HEK293 (cell line): ENCODE results near the gene LXN.

Source experiments
- GLI2 ChIP-seq: fragments of 450-650 bp; formaldehyde crosslinking; IDR thresholded peaks from 2 replicates; pipeline ENCODE4; 2017; ENCODE audit warnings: missing biosample characterization, missing genetic modification characterization, low read depth, borderline replicate concordance
- GLIS2 ChIP-seq: fragments of 450-650 bp; formaldehyde crosslinking; IDR thresholded peaks from 2 replicates; pipeline ENCODE4 v1.5.1; 2016; ENCODE audit warnings: missing biosample characterization, missing genetic modification characterization
- KLF1 ChIP-seq: fragments of 450-650 bp; formaldehyde crosslinking; IDR thresholded peaks from 2 replicates; pipeline ENCODE4 v1.5.1; 2016; ENCODE audit warnings: missing biosample characterization, missing genetic modification characterization
- KLF10 ChIP-seq: fragments of 450-650 bp; IDR thresholded peaks from 2 replicates; pipeline ENCODE4 v1.5.1; 2018; ENCODE audit warnings: missing biosample characterization, mild to moderate bottlenecking, missing genetic modification characterization
- MEIS1 ChIP-seq: sonication (generic); formaldehyde crosslinking; IDR thresholded peaks from 2 replicates; pipeline ENCODE4 v1.8.1; 2022; ENCODE audit warnings: missing genetic modification reagents, mild to moderate bottlenecking, borderline replicate concordance
- PRDM1 ChIP-seq: fragments of 450-650 bp; formaldehyde crosslinking; IDR thresholded peaks from 2 replicates; pipeline ENCODE4; 2016; ENCODE audit warnings: missing biosample characterization, missing genetic modification characterization
- SETDB1 ChIP-seq: IDR thresholded peaks from one replicate; pipeline ENCODE4 v1.6.1; 2017; ENCODE audit warnings: mild to moderate bottlenecking, low read length, moderate library complexity, mixed read lengths; ENCODE audit not compliant: insufficient read length
- WT1 ChIP-seq: fragments of 450-650 bp; formaldehyde crosslinking; IDR thresholded peaks from 2 replicates; pipeline ENCODE4 v1.5.1; 2016; ENCODE audit warnings: missing biosample characterization, missing genetic modification characterization
- YY1 ChIP-seq: fragments of 450-650 bp; formaldehyde crosslinking; IDR thresholded peaks from 2 replicates; pipeline ENCODE4 v1.5.1; 2018; ENCODE audit warnings: missing biosample characterization, missing genetic modification characterization
- ZFP3 ChIP-seq: fragments of 450-650 bp; formaldehyde crosslinking; IDR thresholded peaks from 2 replicates; pipeline ENCODE4 v1.5.1; 2016; ENCODE audit warnings: low read depth, missing biosample characterization, missing genetic modification characterization
- ZIC2 ChIP-seq: fragments of 450-650 bp; formaldehyde crosslinking; IDR thresholded peaks from 2 replicates; pipeline ENCODE4 v1.5.1; 2016; ENCODE audit warnings: missing biosample characterization, missing genetic modification characterization
- ZNF133 ChIP-seq: fragments of 450-650 bp; formaldehyde crosslinking; IDR thresholded peaks from 2 replicates; pipeline ENCODE4 v1.5.1; 2016; ENCODE audit warnings: missing biosample characterization, missing genetic modification characterization
- ZNF140 ChIP-seq: fragments of 450-650 bp; formaldehyde crosslinking; IDR thresholded peaks from 2 replicates; pipeline ENCODE4 v1.5.1; 2016; ENCODE audit warnings: missing biosample characterization, missing genetic modification characterization
- ZNF19 ChIP-seq: fragments of 450-650 bp; formaldehyde crosslinking; IDR thresholded peaks from 2 replicates; pipeline ENCODE4; 2016; ENCODE audit warnings: missing biosample characterization, missing genetic modification characterization, low read depth
- ZNF214 ChIP-seq: fragments of 450-650 bp; formaldehyde crosslinking; IDR thresholded peaks from 2 replicates; pipeline ENCODE4 v1.5.1; 2017; ENCODE audit warnings: missing biosample characterization, mild to moderate bottlenecking, missing genetic modification characterization, borderline replicate concordance
- ZNF266 ChIP-seq: fragments of 450-650 bp; formaldehyde crosslinking; IDR thresholded peaks from 2 replicates; pipeline ENCODE4 v1.5.1; 2016; ENCODE audit warnings: missing biosample characterization, missing genetic modification characterization, low read depth
- ZNF335 ChIP-seq: fragments of 450-650 bp; formaldehyde crosslinking; conservative IDR thresholded peaks from 2 replicates; pipeline ENCODE4 v1.5.1; 2016; ENCODE audit warnings: missing biosample characterization, missing genetic modification characterization
- ZNF391 ChIP-seq: fragments of 450-650 bp; formaldehyde crosslinking; IDR thresholded peaks from 2 replicates; pipeline ENCODE4 v1.5.1; 2016; ENCODE audit warnings: low read depth, missing biosample characterization, missing genetic modification characterization, borderline replicate concordance
- ZNF433 ChIP-seq: fragments of 450-650 bp; formaldehyde crosslinking; IDR thresholded peaks from 2 replicates; pipeline ENCODE4 v1.5.1; 2016; ENCODE audit warnings: missing biosample characterization, missing genetic modification characterization, low read depth
- ZNF473 ChIP-seq: fragments of 450-650 bp; formaldehyde crosslinking; IDR thresholded peaks from 2 replicates; pipeline ENCODE4 v1.5.1; 2017; ENCODE audit warnings: missing biosample characterization, missing genetic modification characterization
- ZNF521 ChIP-seq: fragments of 450-650 bp; formaldehyde crosslinking; IDR thresholded peaks from 2 replicates; pipeline ENCODE4 v1.5.1; 2017; ENCODE audit warnings: missing biosample characterization, mild to moderate bottlenecking, missing genetic modification characterization
- ZNF544 ChIP-seq: fragments of 450-650 bp; formaldehyde crosslinking; IDR thresholded peaks from 2 replicates; pipeline ENCODE4 v1.5.0; 2017; ENCODE audit warnings: missing biosample characterization, missing genetic modification characterization
- ZNF548 ChIP-seq: fragments of 450-650 bp; formaldehyde crosslinking; IDR thresholded peaks from 2 replicates; pipeline ENCODE4 v1.5.1; 2016; ENCODE audit warnings: missing biosample characterization, missing genetic modification characterization
- ZNF610 ChIP-seq: fragments of 450-650 bp; formaldehyde crosslinking; IDR thresholded peaks from 2 replicates; pipeline ENCODE4 v1.5.1; 2016; ENCODE audit warnings: missing biosample characterization, missing genetic modification characterization, borderline replicate concordance
- ZNF623 ChIP-seq: fragments of 450-650 bp; formaldehyde crosslinking; IDR thresholded peaks from 2 replicates; pipeline ENCODE4 v1.5.1; 2016; ENCODE audit warnings: missing biosample characterization, missing genetic modification characterization
- ZNF626 ChIP-seq: fragments of 450-650 bp; sonication (Bioruptor Pico); formaldehyde crosslinking; IDR thresholded peaks from 2 replicates; pipeline ENCODE4 v1.5.1; 2018; ENCODE audit warnings: missing biosample characterization, missing genetic modification characterization, inconsistent platforms
- ZNF664 ChIP-seq: fragments of 450-650 bp; formaldehyde crosslinking; IDR thresholded peaks from 2 replicates; pipeline ENCODE4 v1.5.1; 2016; ENCODE audit warnings: missing biosample characterization, missing genetic modification characterization
- ZNF776 ChIP-seq: fragments of 450-650 bp; formaldehyde crosslinking; IDR thresholded peaks from 2 replicates; pipeline ENCODE4 v1.5.0; 2017; ENCODE audit warnings: missing biosample characterization, missing genetic modification characterization, borderline replicate concordance
- ZNF791 ChIP-seq: fragments of 450-650 bp; formaldehyde crosslinking; IDR thresholded peaks from 2 replicates; pipeline ENCODE4 v1.5.1; 2016; ENCODE audit warnings: missing biosample characterization, missing genetic modification characterization
- ZSCAN16 ChIP-seq: fragments of 450-650 bp; formaldehyde crosslinking; IDR thresholded peaks from 2 replicates; pipeline ENCODE4 v1.5.1; 2016; ENCODE audit warnings: missing biosample characterization, missing genetic modification characterization
- ZXDB ChIP-seq: fragments of 450-650 bp; formaldehyde crosslinking; IDR thresholded peaks from 2 replicates; pipeline ENCODE4 v1.5.1; 2016; ENCODE audit warnings: missing biosample characterization, missing genetic modification characterization
- TF ChIP-seq, protein P1 (sequence below): fragments of 450-650 bp; formaldehyde crosslinking; IDR thresholded peaks from 2 replicates; pipeline ENCODE4 v1.5.1; 2016; ENCODE audit warnings: missing biosample characterization, missing genetic modification characterization
- TF ChIP-seq, protein P2 (sequence below): IDR thresholded peaks from 2 replicates; pipeline ENCODE4 v1.6.1; 2011; ENCODE audit warnings: mild to moderate bottlenecking, low read depth, low read length, borderline replicate concordance
- TF ChIP-seq, protein P3 (sequence below): fragments of 450-650 bp; formaldehyde crosslinking; IDR thresholded peaks from 2 replicates; pipeline ENCODE4 v1.5.1; 2016; ENCODE audit warnings: missing biosample characterization, missing genetic modification characterization
- TF ChIP-seq, protein P4 (sequence below): fragments of 450-650 bp; formaldehyde crosslinking; IDR thresholded peaks from 2 replicates; pipeline ENCODE4 v1.5.1; 2016; ENCODE audit warnings: missing biosample characterization, missing genetic modification characterization

Gene LXN

DNA sequence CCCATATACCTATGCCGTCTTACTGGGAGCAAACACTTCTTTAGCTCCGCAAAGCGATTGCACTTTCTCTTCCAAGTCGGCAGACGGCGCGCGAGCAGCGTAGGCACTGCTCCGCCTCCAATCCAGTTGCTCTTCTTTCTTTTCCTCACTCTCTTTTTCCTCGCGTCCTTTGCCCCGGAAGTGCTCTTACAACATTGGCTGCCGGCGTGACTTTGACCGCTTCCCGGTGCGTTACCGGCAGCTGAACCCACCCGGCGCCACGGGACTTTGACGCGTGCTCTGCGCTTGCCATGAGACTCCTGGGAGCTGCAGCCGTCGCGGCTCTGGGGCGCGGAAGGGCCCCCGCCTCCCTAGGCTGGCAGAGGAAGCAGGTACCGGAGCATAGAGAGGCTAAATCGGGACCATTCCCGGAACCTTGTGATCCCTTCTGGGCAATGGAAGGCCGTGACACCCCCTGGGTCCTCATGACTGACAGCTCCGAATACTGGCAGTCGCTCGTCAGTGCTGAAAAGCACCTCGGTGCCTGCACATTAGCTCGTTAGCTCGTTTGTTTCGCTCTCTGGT, 28.0 kb downstream of the LXN start, which contains the start of gene GFM1 (continued):
- TF ChIP-seq, protein P1, sequence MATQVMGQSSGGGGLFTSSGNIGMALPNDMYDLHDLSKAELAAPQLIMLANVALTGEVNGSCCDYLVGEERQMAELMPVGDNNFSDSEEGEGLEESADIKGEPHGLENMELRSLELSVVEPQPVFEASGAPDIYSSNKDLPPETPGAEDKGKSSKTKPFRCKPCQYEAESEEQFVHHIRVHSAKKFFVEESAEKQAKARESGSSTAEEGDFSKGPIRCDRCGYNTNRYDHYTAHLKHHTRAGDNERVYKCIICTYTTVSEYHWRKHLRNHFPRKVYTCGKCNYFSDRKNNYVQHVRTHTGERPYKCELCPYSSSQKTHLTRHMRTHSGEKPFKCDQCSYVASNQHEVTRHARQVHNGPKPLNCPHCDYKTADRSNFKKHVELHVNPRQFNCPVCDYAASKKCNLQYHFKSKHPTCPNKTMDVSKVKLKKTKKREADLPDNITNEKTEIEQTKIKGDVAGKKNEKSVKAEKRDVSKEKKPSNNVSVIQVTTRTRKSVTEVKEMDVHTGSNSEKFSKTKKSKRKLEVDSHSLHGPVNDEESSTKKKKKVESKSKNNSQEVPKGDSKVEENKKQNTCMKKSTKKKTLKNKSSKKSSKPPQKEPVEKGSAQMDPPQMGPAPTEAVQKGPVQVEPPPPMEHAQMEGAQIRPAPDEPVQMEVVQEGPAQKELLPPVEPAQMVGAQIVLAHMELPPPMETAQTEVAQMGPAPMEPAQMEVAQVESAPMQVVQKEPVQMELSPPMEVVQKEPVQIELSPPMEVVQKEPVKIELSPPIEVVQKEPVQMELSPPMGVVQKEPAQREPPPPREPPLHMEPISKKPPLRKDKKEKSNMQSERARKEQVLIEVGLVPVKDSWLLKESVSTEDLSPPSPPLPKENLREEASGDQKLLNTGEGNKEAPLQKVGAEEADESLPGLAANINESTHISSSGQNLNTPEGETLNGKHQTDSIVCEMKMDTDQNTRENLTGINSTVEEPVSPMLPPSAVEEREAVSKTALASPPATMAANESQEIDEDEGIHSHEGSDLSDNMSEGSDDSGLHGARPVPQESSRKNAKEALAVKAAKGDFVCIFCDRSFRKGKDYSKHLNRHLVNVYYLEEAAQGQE (tag by site-specific recombination): 0 out of 2 replicates have a peak, but pooled peaks have one; percentile 48
- no peak for TF ChIP-seq MEIS1 (CRISPR knock-in tag)
- TF ChIP-seq ZXDB (tag by site-specific recombination): peak; percentile 84
- TF ChIP-seq YY1 (tag by site-specific recombination): 0 out of 2 replicates have a peak, but pooled peaks have one; percentile 39
- TF ChIP-seq ZIC2: 0 out of 2 replicates have a peak, but pooled peaks have one; percentile 30
- no peak for TF ChIP-seq WT1
- TF ChIP-seq ZNF266 (tag by site-specific recombination): no peak
- 0 out of 2 replicates have a peak, but pooled peaks have one; percentile 20 for TF ChIP-seq ZNF664 (tag by site-specific recombination)
- peak; percentile 88 for TF ChIP-seq PRDM1
- TF ChIP-seq ZNF473 (tag by site-specific recombination): no peak
- TF ChIP-seq ZNF623 (tag by site-specific recombination): no peak; the same call in 1 of the 2 replicates
- TF ChIP-seq ZNF140: no peak
- TF ChIP-seq SETDB1: peak; percentile 37
- TF ChIP-seq GLIS2 (tag by site-specific recombination): peak; percentile 41
- TF ChIP-seq, protein P2, sequence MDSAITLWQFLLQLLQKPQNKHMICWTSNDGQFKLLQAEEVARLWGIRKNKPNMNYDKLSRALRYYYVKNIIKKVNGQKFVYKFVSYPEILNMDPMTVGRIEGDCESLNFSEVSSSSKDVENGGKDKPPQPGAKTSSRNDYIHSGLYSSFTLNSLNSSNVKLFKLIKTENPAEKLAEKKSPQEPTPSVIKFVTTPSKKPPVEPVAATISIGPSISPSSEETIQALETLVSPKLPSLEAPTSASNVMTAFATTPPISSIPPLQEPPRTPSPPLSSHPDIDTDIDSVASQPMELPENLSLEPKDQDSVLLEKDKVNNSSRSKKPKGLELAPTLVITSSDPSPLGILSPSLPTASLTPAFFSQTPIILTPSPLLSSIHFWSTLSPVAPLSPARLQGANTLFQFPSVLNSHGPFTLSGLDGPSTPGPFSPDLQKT: no peak
- peak; percentile 75 for TF ChIP-seq ZNF610 (tag by site-specific recombination)
- no peak for TF ChIP-seq ZNF791 (tag by site-specific recombination)
- TF ChIP-seq, protein P3, sequence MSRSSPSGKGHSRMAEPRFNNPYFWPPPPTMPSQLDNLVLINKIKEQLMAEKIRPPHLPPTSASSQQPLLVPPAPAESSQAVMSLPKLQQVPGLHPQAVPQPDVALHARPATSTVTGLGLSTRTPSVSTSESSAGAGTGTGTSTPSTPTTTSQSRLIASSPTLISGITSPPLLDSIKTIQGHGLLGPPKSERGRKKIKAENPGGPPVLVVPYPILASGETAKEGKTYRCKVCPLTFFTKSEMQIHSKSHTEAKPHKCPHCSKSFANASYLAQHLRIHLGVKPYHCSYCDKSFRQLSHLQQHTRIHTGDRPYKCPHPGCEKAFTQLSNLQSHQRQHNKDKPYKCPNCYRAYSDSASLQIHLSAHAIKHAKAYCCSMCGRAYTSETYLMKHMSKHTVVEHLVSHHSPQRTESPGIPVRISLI (tag by site-specific recombination): peak; percentile 97
- TF ChIP-seq ZNF521 (tag by site-specific recombination): no peak
- TF ChIP-seq ZNF214: no peak
- TF ChIP-seq ZNF433 (tag by site-specific recombination): no peak
- no peak for TF ChIP-seq ZNF19 (tag by site-specific recombination)
- TF ChIP-seq ZNF544 (tag by site-specific recombination): no peak
- TF ChIP-seq KLF10 (tag by site-specific recombination): no peak
- TF ChIP-seq ZNF133 (tag by site-specific recombination): no peak
- TF ChIP-seq, protein P4, sequence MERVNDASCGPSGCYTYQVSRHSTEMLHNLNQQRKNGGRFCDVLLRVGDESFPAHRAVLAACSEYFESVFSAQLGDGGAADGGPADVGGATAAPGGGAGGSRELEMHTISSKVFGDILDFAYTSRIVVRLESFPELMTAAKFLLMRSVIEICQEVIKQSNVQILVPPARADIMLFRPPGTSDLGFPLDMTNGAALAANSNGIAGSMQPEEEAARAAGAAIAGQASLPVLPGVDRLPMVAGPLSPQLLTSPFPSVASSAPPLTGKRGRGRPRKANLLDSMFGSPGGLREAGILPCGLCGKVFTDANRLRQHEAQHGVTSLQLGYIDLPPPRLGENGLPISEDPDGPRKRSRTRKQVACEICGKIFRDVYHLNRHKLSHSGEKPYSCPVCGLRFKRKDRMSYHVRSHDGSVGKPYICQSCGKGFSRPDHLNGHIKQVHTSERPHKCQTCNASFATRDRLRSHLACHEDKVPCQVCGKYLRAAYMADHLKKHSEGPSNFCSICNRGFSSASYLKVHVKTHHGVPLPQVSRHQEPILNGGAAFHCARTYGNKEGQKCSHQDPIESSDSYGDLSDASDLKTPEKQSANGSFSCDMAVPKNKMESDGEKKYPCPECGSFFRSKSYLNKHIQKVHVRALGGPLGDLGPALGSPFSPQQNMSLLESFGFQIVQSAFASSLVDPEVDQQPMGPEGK: peak; percentile 37
- TF ChIP-seq ZSCAN16 (tag by site-specific recombination): peak; percentile 97
- TF ChIP-seq GLI2 (tag by site-specific recombination): no peak
- TF ChIP-seq ZNF335 (tag by site-specific recombination): peak; percentile 81
- no peak for TF ChIP-seq ZNF776
- 0 out of 2 replicates have a peak, but pooled peaks have one; percentile 65 for TF ChIP-seq ZNF391 (tag by site-specific recombination)
- no peak for TF ChIP-seq ZNF548 (tag by site-specific recombination)
- TF ChIP-seq KLF1 (tag by site-specific recombination): no peak
- no peak for TF ChIP-seq ZNF626 (tag by site-specific recombination)
- no peak for TF ChIP-seq ZFP3 (tag by site-specific recombination)
